ENCODE data around the gene ERCC1.

DNA sequence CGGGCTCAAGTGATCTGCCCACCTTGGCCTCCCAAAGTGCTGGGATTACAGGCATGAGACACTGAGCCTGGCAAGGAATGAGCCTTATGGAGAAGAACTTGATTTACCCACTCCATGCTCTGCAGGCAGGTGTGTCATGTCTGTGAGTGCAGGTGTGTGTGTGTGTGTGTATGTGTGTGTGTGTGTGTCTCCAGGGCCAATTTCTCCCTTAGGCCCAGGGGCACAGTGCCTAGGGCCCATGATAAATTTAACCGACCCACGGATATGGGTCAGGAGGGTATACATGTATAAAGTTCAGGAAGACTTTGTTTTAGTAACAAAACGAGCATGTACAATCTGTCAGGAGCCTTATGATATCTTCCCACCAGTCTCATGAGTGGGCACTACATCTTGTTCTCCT lies 39.5 kb upstream of the ERCC1 start:
- TF ChIP-seq, protein P1, sequence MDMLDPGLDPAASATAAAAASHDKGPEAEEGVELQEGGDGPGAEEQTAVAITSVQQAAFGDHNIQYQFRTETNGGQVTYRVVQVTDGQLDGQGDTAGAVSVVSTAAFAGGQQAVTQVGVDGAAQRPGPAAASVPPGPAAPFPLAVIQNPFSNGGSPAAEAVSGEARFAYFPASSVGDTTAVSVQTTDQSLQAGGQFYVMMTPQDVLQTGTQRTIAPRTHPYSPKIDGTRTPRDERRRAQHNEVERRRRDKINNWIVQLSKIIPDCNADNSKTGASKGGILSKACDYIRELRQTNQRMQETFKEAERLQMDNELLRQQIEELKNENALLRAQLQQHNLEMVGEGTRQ (CRISPR knock-in tag; IDR thresholded peaks at IDR 0.05) = no peak
- TF ChIP-seq, protein P2, sequence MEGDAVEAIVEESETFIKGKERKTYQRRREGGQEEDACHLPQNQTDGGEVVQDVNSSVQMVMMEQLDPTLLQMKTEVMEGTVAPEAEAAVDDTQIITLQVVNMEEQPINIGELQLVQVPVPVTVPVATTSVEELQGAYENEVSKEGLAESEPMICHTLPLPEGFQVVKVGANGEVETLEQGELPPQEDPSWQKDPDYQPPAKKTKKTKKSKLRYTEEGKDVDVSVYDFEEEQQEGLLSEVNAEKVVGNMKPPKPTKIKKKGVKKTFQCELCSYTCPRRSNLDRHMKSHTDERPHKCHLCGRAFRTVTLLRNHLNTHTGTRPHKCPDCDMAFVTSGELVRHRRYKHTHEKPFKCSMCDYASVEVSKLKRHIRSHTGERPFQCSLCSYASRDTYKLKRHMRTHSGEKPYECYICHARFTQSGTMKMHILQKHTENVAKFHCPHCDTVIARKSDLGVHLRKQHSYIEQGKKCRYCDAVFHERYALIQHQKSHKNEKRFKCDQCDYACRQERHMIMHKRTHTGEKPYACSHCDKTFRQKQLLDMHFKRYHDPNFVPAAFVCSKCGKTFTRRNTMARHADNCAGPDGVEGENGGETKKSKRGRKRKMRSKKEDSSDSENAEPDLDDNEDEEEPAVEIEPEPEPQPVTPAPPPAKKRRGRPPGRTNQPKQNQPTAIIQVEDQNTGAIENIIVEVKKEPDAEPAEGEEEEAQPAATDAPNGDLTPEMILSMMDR (IDR thresholded peaks at IDR 0.05) = no peak
- no peak for TF ChIP-seq JUN (CRISPR knock-in tag; IDR thresholded peaks at IDR 0.05)
- TF ChIP-seq, protein P3, sequence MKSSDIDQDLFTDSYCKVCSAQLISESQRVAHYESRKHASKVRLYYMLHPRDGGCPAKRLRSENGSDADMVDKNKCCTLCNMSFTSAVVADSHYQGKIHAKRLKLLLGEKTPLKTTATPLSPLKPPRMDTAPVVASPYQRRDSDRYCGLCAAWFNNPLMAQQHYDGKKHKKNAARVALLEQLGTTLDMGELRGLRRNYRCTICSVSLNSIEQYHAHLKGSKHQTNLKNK (CRISPR knock-in tag; IDR thresholded peaks at IDR 0.05) = no peak
- no peak for TF ChIP-seq FOXK1 (CRISPR knock-in tag; IDR thresholded peaks at IDR 0.05)
- TF ChIP-seq, protein P4, sequence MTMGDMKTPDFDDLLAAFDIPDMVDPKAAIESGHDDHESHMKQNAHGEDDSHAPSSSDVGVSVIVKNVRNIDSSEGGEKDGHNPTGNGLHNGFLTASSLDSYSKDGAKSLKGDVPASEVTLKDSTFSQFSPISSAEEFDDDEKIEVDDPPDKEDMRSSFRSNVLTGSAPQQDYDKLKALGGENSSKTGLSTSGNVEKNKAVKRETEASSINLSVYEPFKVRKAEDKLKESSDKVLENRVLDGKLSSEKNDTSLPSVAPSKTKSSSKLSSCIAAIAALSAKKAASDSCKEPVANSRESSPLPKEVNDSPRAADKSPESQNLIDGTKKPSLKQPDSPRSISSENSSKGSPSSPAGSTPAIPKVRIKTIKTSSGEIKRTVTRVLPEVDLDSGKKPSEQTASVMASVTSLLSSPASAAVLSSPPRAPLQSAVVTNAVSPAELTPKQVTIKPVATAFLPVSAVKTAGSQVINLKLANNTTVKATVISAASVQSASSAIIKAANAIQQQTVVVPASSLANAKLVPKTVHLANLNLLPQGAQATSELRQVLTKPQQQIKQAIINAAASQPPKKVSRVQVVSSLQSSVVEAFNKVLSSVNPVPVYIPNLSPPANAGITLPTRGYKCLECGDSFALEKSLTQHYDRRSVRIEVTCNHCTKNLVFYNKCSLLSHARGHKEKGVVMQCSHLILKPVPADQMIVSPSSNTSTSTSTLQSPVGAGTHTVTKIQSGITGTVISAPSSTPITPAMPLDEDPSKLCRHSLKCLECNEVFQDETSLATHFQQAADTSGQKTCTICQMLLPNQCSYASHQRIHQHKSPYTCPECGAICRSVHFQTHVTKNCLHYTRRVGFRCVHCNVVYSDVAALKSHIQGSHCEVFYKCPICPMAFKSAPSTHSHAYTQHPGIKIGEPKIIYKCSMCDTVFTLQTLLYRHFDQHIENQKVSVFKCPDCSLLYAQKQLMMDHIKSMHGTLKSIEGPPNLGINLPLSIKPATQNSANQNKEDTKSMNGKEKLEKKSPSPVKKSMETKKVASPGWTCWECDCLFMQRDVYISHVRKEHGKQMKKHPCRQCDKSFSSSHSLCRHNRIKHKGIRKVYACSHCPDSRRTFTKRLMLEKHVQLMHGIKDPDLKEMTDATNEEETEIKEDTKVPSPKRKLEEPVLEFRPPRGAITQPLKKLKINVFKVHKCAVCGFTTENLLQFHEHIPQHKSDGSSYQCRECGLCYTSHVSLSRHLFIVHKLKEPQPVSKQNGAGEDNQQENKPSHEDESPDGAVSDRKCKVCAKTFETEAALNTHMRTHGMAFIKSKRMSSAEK (CRISPR knock-in tag; IDR thresholded peaks at IDR 0.05; ENCODE audit: borderline replicate concordance) = no peak
- TF ChIP-seq ZNF423 (CRISPR knock-in tag; IDR thresholded peaks at IDR 0.05) = no peak
- no peak for TF ChIP-seq KAT7 (CRISPR knock-in tag; IDR thresholded peaks at IDR 0.05; ENCODE audit: borderline replicate concordance)
- TF ChIP-seq, protein P5, sequence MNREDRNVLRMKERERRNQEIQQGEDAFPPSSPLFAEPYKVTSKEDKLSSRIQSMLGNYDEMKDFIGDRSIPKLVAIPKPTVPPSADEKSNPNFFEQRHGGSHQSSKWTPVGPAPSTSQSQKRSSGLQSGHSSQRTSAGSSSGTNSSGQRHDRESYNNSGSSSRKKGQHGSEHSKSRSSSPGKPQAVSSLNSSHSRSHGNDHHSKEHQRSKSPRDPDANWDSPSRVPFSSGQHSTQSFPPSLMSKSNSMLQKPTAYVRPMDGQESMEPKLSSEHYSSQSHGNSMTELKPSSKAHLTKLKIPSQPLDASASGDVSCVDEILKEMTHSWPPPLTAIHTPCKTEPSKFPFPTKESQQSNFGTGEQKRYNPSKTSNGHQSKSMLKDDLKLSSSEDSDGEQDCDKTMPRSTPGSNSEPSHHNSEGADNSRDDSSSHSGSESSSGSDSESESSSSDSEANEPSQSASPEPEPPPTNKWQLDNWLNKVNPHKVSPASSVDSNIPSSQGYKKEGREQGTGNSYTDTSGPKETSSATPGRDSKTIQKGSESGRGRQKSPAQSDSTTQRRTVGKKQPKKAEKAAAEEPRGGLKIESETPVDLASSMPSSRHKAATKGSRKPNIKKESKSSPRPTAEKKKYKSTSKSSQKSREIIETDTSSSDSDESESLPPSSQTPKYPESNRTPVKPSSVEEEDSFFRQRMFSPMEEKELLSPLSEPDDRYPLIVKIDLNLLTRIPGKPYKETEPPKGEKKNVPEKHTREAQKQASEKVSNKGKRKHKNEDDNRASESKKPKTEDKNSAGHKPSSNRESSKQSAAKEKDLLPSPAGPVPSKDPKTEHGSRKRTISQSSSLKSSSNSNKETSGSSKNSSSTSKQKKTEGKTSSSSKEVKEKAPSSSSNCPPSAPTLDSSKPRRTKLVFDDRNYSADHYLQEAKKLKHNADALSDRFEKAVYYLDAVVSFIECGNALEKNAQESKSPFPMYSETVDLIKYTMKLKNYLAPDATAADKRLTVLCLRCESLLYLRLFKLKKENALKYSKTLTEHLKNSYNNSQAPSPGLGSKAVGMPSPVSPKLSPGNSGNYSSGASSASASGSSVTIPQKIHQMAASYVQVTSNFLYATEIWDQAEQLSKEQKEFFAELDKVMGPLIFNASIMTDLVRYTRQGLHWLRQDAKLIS (CRISPR knock-in tag; IDR thresholded peaks at IDR 0.05; ENCODE audit: borderline replicate concordance) = no peak
- TF ChIP-seq, protein P6, sequence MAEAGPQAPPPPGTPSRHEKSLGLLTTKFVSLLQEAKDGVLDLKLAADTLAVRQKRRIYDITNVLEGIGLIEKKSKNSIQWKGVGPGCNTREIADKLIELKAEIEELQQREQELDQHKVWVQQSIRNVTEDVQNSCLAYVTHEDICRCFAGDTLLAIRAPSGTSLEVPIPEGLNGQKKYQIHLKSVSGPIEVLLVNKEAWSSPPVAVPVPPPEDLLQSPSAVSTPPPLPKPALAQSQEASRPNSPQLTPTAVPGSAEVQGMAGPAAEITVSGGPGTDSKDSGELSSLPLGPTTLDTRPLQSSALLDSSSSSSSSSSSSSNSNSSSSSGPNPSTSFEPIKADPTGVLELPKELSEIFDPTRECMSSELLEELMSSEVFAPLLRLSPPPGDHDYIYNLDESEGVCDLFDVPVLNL (CRISPR knock-in tag; IDR thresholded peaks at IDR 0.05; ENCODE audit: borderline replicate concordance, low read depth) = no peak
- TF ChIP-seq, protein P7, sequence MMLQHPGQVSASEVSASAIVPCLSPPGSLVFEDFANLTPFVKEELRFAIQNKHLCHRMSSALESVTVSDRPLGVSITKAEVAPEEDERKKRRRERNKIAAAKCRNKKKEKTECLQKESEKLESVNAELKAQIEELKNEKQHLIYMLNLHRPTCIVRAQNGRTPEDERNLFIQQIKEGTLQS (CRISPR knock-in tag; conservative IDR thresholded peaks at IDR 0.05) = no peak
- TF ChIP-seq, protein P8, sequence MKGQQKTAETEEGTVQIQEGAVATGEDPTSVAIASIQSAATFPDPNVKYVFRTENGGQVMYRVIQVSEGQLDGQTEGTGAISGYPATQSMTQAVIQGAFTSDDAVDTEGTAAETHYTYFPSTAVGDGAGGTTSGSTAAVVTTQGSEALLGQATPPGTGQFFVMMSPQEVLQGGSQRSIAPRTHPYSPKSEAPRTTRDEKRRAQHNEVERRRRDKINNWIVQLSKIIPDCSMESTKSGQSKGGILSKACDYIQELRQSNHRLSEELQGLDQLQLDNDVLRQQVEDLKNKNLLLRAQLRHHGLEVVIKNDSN (CRISPR knock-in tag; IDR thresholded peaks at IDR 0.05) = no peak

All from WTC11 (cell line).